GM19239 (cell line): ENCODE results near the gene TENM4.
A peak's percentile ranks its signal among the peaks of the same experiment; 100 is the strongest.

Source experiments
- DNase-seq: peaks from one replicate; pipeline ENCODE4 v3.0.0; 2011; ENCODE audit warnings: low spot score; ENCODE audit not compliant: insufficient read length
- FAIRE-seq: peaks from 2 replicates; lab custom pipeline; 2011; peaks lifted over from hg19 to GRCh38; lab: Jason Lieb, UNC

TENM4 gene

DNA sequence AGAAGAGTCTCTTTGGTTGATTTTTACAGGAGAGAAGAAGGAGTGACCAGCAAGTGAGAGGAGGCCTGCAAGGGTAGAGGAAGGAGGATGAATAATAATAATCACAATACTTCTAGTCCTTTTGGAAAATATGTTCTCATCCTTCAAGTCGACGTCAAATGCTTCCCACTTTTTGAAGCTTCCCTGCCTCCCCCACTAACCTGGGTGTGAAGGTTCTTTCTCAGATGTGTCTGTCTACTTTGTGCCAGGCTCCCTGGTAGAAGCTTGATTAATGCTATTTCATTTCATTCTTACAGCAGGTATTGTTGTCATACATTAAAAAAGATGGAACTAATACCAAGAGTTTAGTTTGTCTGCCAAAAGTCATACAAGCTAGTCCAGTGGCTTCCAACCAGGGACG lies 17.1 kb downstream of the TENM4 start:
- FAIRE-seq (no peak), DNase-seq (no peak)

DNA sequence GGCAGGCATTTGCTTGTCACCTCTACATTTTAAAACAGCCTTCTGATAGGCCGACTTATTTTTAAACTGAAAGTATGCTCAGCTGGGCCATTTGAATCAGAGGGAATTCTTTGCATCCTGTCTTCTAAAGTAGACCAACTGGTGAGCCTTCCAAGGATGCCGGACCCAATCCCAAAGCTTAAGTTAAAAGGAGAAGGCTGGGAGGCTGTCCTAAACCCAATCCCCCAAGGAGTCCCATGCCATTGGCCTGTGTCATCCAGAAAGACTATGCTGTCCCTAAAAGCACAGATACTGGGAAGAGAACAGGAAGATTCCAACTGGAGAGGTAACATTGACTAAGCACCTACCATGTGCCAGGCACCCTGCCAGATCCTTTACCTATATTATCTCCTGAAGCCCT lies 18.0 kb downstream of the TENM4 start:
- DNase-seq (no peak), FAIRE-seq (no peak)

DNA sequence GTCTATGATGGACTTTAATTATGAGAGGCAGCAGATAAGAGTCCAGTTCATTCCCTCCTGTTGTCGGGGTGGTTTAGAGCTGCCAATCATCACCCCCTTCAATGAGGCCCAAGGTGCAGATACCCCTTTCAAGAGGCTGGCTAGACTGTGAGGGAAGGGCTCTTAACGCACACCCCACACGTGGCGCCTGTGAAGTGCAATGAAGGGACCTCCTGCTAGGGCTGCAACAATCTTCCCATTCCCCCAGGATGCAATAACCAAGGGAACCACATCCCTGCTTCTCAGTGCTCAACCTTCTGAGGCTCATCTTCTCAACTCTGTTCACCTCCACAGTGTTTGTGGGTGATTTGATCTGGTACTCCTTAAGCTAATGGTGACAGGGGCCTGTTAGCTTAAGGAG lies 19.0 kb downstream of the TENM4 start:
- FAIRE-seq (no peak), DNase-seq (no peak)

DNA sequence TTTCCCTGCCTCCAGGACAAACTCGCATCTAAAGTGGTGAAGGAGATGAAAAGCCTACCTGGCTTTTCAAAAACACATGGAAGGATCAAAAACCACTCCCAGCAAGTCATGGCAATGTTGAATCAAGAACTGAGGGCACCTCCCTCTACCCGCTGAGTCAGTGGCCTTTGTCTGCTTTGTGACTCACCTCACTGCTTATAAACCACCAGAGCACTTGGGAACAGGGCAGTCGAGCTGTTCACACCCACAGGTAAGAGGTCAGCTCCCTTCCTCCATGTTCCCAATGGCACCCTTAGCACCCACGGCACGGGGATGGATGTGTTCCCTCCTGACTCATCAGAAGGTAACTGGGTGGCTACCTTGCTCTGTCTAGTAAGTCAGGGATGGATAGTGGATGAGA lies 21.7 kb downstream of the TENM4 start:
- no peak for FAIRE-seq

DNA sequence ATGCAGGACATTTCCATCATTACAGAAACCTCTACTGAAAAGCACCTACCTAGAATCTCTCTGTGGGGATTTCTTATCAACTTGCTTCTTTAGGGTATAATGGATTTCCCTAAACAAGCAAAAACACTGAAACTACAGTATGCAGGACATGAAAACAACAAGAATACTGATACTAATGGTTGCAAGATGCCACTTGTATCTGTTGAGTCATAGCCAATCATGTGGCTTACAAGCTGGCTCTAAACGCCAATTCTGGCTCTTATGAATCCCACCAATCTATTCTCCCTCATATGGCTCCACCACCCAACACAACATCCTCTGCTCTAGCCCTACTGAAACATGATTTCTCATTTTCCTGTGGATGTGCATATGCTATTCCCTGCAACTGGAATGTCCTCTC lies 22.6 kb downstream of the TENM4 start:
- no peak for FAIRE-seq
- no peak for DNase-seq

More for the DNA sequence above, 21.7 kb downstream of the TENM4 start:
- DNase-seq = no peak

DNA sequence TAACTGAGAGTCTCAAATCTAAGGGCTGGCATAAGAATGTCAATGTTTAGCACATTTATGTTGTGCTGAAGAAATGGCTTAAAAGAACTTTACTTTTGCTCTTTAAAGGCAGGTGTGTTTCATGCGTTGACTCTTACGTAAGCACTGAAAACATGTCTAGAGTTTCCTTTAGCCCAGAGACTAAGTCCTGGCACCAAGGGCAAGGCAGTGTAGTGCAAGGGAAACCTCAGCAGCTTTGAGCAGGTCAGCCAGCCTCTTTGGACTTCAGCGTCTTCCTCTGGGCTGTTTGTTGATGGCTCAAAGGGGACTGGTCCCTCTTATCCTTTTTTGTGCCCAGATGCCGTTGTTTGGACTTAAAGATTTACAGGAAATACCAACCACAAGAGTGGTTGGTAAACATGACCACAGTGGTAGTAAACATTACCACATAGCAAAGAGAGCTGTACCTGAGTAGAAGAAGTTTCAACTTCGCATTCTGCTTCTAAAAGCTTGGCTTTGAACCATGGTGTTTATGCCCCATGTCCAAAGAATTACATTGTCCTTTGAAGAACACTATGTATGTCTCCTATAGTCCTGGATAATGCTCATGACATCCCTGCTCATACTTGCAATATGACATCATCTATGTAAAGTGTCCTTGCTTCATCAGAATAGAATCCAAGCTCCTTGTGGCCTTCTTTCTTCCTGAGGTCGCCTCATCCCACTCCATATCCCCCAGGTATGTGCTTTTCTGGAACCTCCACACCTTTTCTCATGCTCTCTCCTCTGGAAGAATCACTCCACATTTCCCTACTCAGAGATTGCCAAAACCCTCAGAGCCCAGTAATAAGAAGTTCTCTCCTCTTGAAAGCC lies 23.5 kb downstream of the TENM4 start:
- FAIRE-seq (no peak), DNase-seq (no peak)

DNA sequence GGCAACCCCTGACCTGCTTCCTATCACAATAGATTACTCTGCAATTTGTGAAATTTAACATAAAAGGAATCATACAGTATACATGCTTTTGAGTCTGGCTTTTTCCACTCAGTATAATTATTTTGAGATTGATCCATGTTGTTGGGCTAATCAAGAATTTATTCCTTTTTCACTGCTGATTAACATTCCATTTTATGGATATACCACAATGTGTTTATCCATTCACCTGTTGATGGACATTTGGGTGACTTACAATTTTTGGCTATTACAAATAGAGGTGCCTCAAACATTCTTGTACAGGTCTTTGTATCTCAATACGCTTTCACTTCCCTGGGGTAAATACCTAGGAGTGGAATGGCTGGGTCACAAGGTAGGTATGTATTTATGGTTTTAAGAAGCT lies 24.9 kb downstream of the TENM4 start:
- no peak for FAIRE-seq
- no peak for DNase-seq

DNA sequence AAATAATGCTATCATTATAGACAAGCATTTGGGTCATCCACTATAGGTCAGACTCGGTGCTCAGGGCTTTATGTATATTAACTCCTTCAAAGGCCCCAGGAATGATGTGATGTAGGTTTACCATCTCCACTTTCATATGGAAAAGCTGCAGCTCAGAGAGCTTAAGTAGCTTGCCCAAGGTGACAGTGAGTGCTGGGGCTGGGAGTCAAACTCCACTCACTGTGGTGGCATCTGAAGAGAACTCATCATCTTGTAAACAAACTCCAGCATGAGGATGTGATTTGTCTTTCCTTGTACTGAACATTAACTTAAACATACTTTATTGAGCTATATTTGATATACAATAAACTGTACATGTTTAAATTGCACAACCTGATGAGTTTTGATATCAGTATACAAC lies 25.4 kb downstream of the TENM4 start:
- FAIRE-seq (no peak), DNase-seq (no peak)

DNA sequence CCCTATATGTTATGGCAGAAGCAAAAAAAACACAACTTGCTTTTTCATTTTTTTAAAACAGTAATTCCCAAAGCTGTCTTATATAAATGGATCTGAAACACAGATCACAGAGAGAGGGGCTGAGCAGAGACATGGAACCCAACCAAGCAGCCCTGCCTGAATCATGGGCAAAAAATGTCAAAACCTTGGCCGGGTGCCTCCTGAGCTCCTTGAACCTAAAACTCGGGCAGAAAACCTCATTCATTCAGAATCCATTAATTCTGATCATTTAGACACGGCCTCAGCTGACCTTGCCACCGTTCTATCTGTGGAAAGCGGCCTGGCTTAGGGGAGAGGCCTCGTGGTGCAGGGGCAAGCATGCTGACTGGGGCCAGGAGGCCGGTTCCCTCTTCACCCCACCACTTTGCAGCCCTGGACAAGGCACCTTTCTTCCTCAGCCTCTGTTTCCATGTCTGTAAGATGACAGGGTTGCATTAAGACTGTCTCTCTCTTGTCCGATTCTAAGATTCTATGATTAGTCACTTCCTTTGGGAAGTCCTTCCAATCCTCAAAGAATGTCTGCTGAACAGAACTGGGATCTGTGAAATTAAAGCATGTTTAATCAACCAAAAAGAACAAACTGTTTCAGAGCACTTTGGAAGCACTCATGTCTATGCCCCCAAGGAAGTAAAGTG lies 26.0 kb downstream of the TENM4 start:
- DNase-seq (no peak), FAIRE-seq (no peak)

DNA sequence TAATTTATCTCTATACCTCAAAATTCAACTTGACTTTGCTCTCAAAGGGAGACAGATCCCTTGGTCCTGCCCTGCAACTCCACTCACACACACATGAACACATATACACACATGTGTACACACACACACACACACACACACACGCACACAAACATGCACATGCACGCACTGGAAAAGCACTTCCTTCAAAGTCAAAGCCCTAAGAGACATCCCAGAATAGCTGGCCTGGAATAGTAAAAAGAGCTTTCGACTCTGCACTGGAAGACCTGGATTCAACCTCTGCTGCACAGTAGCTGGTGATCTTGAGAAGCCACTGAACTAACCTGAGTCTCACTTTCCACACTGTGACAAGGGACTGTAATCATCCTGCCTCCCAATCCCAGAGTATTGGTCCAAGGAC lies 26.8 kb downstream of the TENM4 start:
- no peak for DNase-seq
- FAIRE-seq = no peak

DNA sequence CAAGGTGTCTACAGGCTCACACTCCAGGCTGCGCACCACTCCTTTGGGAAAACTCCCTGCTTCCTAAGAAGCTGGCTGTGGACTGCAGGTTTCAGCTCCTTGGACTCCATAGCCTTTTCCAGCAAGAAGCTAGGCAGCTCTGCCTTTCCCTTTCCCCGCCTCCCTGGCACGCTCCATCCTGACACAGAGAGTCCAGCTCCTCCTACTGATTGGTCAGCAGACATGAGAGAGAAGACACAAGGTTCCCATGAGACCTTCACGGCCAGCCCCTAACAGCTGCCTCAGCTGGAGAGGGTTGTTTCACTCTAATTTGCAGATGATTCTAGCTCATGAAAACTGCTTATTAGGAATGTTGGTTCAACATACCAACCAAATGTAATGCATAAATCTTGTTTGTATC lies 27.6 kb downstream of the TENM4 start:
- no peak for DNase-seq
- FAIRE-seq = no peak

DNA sequence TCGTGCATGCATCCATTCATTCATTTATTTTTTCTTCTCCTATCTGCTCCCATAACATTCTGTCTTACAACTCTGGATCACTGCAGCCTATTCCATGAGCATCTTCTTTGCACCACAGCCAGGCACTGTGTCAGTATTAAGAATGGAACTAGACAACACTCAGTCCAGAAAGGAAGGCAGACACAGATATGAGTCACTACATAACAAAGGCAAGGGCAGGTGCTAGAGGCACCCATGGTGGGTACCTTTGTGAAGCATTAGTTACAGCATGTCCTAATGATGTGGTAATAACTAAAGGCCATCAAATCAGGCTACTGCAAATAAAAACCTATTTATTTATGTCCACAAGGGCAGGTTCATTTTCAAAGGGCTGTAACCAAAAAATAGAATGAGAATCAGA lies 28.1 kb downstream of the TENM4 start:
- DNase-seq (no peak), FAIRE-seq (no peak)

DNA sequence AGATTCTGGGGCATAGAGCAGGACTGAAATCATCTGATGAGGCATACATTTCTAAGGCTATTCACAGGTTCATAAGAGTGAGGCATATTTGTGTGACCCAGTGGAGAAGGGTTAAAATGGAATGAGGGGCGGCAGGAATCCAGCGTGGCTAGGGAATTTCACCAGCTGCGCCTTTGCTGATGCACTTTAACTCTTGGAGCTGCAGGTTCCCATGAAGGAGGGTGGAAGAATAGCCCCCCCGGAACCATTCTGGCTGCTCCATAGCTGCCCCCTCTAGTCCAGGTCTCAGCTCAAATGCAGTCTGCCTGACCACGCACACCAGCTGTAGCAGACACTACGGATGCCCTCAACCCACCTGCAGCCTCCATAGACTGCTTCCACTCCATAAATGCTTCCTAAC lies 31.5 kb downstream of the TENM4 start:
- DNase-seq = no peak
- no peak for FAIRE-seq

DNA sequence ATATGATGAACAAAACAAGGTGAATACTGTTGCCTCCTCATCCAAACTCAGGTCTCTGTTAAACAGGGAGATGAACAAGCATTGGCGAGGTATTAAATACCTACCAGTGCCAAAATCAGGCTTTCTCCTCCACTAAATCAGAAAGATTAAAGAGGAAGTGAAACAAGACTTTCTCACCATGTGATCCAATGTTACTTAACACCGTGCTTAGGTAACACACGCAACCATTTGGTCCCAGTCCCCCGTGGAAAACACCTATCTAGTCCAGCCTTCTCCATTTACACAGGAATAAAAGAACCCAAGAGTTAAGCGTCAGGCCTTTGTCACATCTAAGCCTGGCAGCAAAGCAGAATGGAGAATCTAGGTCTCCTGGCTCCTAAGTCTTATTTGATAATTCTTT lies 34.5 kb downstream of the TENM4 start:
- FAIRE-seq (peak; percentile 70), DNase-seq (peak; percentile 41)

DNA sequence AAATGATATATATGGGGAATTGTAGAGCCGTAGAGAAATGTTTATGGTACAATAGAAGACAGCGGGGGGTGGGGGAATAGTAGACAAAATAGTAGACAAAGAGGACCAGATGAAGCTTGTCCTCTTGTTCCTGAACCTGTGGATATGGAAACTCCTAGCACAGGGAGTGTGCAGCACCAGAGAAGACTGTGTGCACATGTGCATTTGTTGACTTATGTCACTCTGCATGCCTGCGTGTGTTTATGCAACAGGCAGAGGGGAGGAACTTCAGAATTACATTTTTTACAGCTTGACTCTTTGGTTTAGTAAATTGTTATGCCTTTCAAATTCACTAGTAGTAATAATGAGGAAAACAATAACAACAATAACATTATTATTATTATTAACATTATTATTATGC lies 36.0 kb downstream of the TENM4 start:
- FAIRE-seq (no peak), DNase-seq (no peak)

DNA sequence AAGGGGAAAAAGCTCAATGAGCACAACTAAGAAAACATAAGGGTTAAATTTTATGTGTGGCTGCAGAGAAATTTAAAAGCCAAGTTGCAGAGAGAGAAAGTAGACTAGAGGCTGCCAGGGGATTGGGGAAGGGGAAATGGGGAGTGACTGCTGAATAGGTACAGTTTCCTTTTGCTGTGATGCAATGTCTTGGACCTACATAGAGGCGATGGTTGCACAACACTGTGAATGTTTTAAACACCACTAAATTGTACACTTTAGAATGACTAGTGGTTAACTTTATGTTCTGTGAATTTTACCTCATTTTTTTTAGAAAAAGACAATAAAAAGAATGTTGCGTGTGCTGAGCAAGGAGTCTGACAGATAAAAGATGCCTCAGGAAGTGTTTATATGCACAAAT lies 36.5 kb downstream of the TENM4 start:
- FAIRE-seq (no peak), DNase-seq (no peak)

DNA sequence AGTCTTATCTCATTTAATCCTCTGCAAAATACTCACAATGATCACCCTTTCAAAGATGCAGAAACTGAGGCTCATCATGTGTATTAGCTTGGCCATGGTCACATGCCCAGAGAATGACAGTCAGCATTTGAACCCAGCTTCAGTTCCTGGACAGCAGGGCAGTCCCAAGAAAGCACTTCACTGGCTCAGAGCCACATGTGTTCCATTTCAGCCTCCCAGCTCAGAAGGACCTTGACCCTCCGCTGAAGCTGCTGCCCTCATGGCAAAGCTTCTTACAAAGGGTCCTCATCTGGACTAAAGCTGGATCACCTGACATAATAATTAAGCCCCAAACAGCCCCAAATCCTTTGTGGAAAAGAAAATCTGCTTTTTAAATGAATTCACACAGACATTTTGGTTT lies 37.0 kb downstream of the TENM4 start:
- FAIRE-seq = no peak

DNA sequence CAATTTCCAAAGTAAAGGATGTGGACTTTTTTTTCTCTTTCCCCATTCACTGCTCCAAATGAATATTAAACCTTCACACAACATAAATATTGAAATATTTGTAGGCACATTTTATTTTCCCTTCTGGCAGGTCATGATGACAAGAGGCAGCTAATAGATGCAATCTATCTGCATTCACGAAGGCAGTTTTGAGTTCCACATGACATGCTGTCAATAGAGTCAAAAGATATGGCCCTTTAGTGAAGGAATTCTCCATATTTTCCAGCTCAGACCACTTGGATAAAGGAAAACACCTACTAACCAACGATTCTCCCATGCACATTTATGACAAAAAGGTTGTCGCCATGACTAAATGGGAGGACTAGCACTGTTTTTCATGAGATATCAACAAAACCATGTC lies 37.9 kb downstream of the TENM4 start:
- no peak for DNase-seq
- no peak for FAIRE-seq

More for the DNA sequence above, 37.0 kb downstream of the TENM4 start:
- no peak for DNase-seq

DNA sequence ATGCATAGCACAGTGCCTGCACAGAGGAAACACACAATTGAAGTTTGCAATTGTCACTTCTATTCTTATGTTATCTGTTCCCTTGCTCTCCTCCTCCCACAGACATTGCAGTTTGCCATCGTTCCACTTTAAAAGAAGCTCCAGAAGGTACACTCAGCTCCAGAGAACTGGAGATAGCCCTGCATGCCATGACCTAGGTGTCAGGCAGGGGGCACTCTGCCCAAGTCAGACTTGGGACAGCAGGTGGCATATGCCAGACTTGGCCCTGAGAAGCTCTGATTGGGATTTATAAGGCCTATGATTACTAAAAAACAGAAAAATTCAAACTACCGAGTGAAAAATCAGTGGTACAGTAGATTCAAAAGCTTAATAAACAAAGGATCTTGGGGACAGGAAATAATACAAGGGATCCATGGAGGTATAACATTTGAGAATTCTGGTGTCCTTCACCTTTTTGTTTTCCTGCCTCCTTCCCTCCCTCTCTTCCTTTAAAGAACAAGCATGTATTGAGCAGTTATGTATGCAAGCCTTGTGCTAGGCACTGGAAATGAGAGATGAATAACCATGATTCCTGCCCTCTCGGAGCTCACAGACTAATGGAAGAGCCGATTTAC lies 40.0 kb downstream of the TENM4 start:
- no peak for FAIRE-seq
- DNase-seq = no peak

DNA sequence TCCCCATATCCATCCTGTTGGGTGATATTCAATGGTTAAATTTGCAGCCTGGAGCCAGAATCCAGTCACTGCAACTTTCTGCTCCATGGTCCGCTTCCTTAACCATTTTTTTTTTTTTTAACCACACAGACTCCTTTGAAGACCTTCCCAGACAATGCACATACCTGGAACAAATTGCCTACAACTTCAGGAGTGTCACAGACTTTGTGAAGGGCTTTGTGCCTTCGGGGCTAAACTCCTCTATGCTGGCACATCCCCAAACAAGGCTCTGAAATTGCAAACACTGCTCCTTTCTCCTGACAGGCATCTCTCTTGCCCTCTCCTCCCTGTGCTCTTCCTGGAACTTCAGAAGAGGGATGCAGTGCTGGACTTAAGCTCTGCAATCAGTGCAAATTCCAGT lies 40.6 kb downstream of the TENM4 start:
- FAIRE-seq (no peak), DNase-seq (no peak)

DNA sequence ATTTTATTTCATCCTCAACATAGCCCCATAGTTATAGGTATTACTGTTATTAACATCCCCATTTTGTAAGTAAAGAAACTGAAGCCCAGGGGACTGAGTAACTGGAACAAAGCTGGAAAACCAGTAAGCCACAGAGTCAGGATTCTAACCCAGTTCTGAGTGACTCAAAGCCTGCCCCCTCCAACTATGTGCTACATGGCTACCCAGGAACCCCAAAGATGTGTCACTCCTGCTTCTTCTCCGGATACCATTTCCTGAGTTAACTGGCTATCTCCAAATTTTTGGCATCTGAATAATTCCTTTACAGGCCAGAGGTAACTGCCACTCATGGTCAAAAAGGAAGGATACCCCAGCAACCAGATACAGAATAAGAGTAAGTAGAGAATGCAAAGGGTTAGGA lies 43.6 kb downstream of the TENM4 start:
- DNase-seq (no peak), FAIRE-seq (no peak)
